Measurements from ENCODE around the gene MRPL40. TPM values are rescaled to one million over a fixed set of nuclear protein-coding genes. Genes with fewer than 3 reads are reported as not detected.

The MRPL40 gene
- total RNA-seq, 2 donors from 2014 or later: 31.9 to 40.9 TPM

- TF ChIP-seq CTCF (IDR thresholded peaks at IDR 0.05): no peak
- DNase-seq (ENCODE audit: low spot score): no peak
- no peaks in the 10 kb centered on the region for H3K27me3 ChIP-seq
- no peak overlapping the region for H3K4me3 ChIP-seq
- no peak overlapping the region for H3K27ac ChIP-seq
- no peaks in the 10 kb centered on the region for H3K36me3 ChIP-seq
- H3K4me1 ChIP-seq: peaks cover 0 to 19% of the 10 kb centered on the region in 2 donors
- H3K9me3 ChIP-seq: no peaks in the 10 kb centered on the region
Measured at GRCh38 chr22:19482297-19482696, 50.0 kb downstream of the MRPL40 start.

GRCh38 chr22:19483481-19484244 is 51.3 kb downstream of the MRPL40 start:
- no peak for TF ChIP-seq CTCF (IDR thresholded peaks at IDR 0.05)
- Histone ChIP-seq H3K27ac (no peak overlapping the region), H3K4me3 (no peak overlapping the region), H3K9me3 (no peaks in the 10 kb centered on the region), H3K27me3 (no peaks in the 10 kb centered on the region), H3K36me3 (no peaks in the 10 kb centered on the region), H3K4me1 (peaks cover 0 to 7% of the 10 kb centered on the region in 2 donors)
- no peak for DNase-seq (ENCODE audit: low spot score)

Other genes starting within 250 kb of the MRPL40 start
- 10 to 100 TPM; 19.1 to 29.7 TPM for gene CLTCL1, start 140.8 kb upstream of the MRPL40 start, total RNA-seq
- gene HIRA, start 812 bp upstream of the MRPL40 start, total RNA-seq: 10 to 100 TPM in 1 of 2 donors, 1 to 10 TPM in 1; 9.8 to 15.7 TPM
- gene C22orf39, start 15.2 kb downstream of the MRPL40 start, total RNA-seq: 10 to 100 TPM; 61.0 to 68.7 TPM
- gene UFD1, start 46.6 kb downstream of the MRPL40 start, total RNA-seq: 10 to 100 TPM; 22.7 to 33.8 TPM
- 1 to 10 TPM in 1 of 2 donors, not detected in 1; 3.3 TPM for gene CDC45, start 47.4 kb downstream of the MRPL40 start, total RNA-seq
- gene CLDN5, start 91.9 kb downstream of the MRPL40 start, total RNA-seq: 10 to 100 TPM; 16.7 to 44.3 TPM